Fibroblast of the conjunctiva (primary cell): ENCODE data around the gene RCOR1.

Experiments used
- DNase-seq: peaks from one replicate; pipeline ENCODE4 v3.0.0-alpha.2; 2010; ENCODE audit warnings: low read depth

RCOR1 gene

GRCh38 chr14:102776761-102777710 lies 184.6 kb downstream of the RCOR1 start, which contains the start of gene TRAF3:
Gene TRAF3, plus strand, starts transcription at chr14:102777449. Its CDS starts 92,753 bp downstream, at chr14:102870202.
- DNase-seq = peak; percentile 13

DNA sequence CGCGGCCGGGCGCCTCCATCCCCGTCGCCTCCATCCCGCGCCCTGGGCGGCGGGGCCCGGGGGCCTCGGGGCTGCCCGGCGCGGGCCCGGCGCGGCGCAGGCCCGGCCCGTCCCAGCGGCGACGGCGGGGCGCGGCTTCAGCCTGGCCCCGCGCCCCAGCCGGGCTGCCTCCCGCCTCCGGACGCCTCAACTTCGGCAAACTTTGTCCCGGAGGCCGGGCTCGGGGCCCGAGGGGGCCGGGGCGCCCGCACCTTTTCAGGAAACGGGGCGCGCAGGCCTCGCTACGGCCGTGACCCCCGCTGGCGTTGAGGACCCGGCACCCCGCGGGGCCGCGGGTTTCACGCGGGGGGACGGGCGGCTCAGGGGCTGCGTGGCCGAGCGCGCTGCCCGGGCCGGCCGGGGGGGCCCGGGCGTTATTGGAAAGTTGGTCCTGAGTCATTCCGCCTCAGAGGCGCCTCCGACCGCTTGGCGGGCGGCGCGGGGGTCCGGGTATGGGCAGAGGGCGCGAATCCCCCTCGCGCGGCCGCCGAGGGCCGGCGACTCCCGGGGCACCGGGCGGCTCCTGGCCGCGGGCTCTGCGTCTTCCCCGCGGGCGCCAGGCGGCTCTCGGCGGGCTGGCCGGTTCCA lies 185.4 kb downstream of the RCOR1 start:
- DNase-seq = no peak

DNA sequence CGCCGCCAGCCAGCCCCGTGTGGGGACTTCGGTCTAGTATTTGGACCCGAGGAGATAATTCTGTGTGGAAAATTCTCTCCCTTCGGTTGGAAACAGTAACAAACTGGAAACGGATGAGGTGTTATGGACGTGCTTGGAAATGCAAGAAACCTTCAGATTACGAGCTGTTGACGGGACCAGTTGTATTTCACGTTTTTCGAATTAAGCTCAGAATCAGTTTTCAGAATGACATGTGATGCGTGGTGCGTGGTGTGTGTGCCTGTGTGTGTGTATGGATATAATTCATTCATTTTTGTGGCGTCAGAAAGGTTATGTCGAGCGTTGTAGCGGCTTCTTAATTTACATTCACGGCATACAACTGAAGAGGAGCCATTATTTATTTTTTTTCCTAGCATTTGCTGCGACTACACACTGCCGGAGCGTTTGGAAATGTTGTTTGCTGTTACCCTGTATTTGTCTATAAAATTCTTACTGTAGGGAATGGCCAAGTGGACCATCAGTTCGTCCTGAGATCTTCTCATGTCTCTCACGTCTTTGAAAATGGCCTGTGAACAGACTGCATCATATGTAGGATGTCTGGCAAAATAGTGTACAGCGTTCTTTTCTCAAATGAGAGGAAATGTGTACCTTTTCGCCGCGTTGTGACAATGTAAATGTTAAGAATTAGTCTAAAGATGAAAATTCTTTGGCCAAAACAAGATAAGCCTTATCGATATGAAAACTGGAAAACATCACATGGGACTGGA lies 186.1 kb downstream of the RCOR1 start:
- no peak for DNase-seq

DNA sequence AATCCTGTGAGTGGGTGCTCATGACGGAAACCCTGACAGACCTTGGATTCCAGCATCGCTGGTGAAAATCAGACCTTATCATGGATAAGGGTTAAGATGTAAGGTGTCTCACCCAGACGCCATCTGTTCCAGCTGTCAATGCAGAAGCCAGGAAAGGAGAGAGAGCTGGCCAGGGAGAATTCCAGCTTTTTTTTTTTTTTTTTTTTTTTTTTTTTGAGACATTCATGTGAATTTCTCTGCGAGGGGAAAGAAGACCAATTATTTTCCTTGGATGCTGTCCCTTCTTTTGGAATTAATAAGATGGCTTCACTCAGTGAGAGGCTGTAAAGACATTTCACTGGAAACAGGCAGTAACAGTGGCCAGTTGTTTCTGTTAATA lies 186.6 kb downstream of the RCOR1 start:
- DNase-seq = no peak

DNA sequence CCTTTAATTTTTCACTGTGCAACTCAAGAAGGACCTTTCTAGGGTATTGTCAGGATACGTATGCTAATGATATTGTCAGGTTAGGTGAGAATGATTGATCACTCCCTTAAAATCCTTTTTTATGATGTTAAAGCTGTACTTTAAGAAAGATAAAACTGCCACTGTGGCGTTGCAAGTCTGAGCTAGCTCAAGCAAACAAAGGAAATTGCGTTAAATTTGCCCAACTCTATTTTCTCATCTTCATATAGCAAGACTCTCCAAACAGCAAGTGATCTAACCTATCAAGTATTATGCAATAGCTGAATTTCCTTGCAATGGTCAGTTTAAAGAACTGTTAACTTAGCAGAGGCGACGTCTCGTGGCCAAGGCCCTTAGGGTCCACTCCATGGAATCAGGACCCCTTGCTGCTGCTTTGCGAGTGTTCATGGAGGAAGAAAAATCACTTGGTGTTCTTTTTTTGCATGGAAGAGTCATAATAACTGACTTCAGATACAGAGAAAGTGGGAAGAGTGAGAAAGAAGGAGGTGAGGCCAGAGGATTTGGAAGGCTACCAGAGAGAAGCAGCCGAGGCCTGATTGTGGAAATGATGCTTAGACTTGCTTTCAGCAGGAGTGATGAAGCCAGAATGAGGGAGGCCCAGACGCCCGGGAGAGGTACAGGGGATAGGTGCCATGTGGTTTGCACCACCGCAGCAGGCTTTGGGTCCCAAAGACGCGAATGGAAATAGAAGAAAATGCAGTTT lies 187.3 kb downstream of the RCOR1 start:
- peak; percentile 10 for DNase-seq
